K562 (cell line): Measurements from ENCODE around the gene SLC8A2. TPM values are rescaled to one million over a fixed set of nuclear protein-coding genes. Genes with fewer than 3 reads are reported as not detected.

ENCODE experiments used
- ATAC-seq: fragments of 200-7000 bp; cut with Tn5 transposase; 3 replicates; pipeline ENCODE4 v1.9.1; 2020; ENCODE audit warnings: moderate library complexity
- BruUV-seq: library from RNA; stranded (reverse); fragments of 400-500 nt; replicated peaks from 2 replicates; lab custom pipeline; 2021; lab: Mats Ljungman, UMichigan
- CTCF ChIA-PET: fragments of 300-600 bp; formaldehyde crosslinking; extraction: SDS; loops from one replicate; lab custom pipeline; 2021; ENCODE audit warnings: low intra/inter-chr PET ratio; lab: Yijun Ruan, JAX
- POLR2A ChIA-PET: fragments of 300-600, 350-650 bp; sonication (Branson Sonifier 250); formaldehyde crosslinking; extraction: SDS; loops from one replicate; lab custom pipeline; 2021; ENCODE audit warnings: antibody characterized with exemption, inconsistent platforms; lab: Yijun Ruan, JAX
- DNase-seq, 4 experiments: peaks; one replicate each; pipeline versions ENCODE4 v3.0.0 to v3.0.0-alpha.2; 2011 to 2018; ENCODE audit warnings: low spot score in 3 of 4, mixed read lengths in 3 of 4; ENCODE audit errors: extremely low read depth in 1 of 4
- FAIRE-seq: peaks from 2 replicates; lab custom pipeline; 2011; peaks lifted over from hg19 to GRCh38; lab: Jason Lieb, UNC
- H2AFZ ChIP-seq: 2 replicates; pipeline ENCODE4 v1.6.0; 2011; ENCODE audit warnings: low read depth, low read length, control low read depth, inconsistent platforms
- H3K27ac ChIP-seq: fragments of 200-600 bp; 3 replicates; pipeline ENCODE4 v1.8.0; 2011; ENCODE audit warnings: low read depth, mild to moderate bottlenecking, control low read depth, inconsistent platforms, low read length, moderate library complexity, mixed read lengths; ENCODE audit errors: extremely low read depth
- H3K27me3 ChIP-seq, 2 experiments: fragments of 300-600 bp in 1 of 2; 2 replicates in 1 of 2; 3 replicates in 1 of 2; pipeline versions ENCODE4 v1.6.0 to v1.8.0; 2011; ENCODE audit warnings: inconsistent platforms in 2 of 2, low read length in 2 of 2, mild to moderate bottlenecking in 1 of 2, mixed read lengths in 1 of 2, moderate library complexity in 1 of 2; ENCODE audit not compliant: control insufficient read depth in 2 of 2, insufficient read depth in 2 of 2
- H3K36me3 ChIP-seq: fragments of 300-600 bp; 3 replicates; pipeline ENCODE4 v1.8.0; 2011; ENCODE audit warnings: mild to moderate bottlenecking, low read length, inconsistent platforms; ENCODE audit not compliant: control insufficient read depth, insufficient read depth
- H3K4me1 ChIP-seq, 2 experiments: fragments of 200-600 bp in 1 of 2; replicated peaks in 1 of 2; 2 replicates in 1 of 2; 3 replicates in 1 of 2; pipeline versions ENCODE4 v1.5.1 to v1.8.0; 2011; ENCODE audit warnings: inconsistent platforms in 2 of 2, low read length in 2 of 2, mild to moderate bottlenecking in 1 of 2, mixed read lengths in 1 of 2, moderate library complexity in 1 of 2; ENCODE audit not compliant: control insufficient read depth in 2 of 2, insufficient read depth in 2 of 2
- H3K4me2 ChIP-seq: 2 replicates; pipeline ENCODE4 v1.6.1; 2011; ENCODE audit warnings: low read length, control low read depth, inconsistent platforms, mixed read lengths; ENCODE audit not compliant: insufficient read depth
- H3K4me3 ChIP-seq: fragments of 200-600 bp; sonication (generic), shearing (Covaris generic); 2 replicates; pipeline ENCODE4 v1.5.1; 2016; ENCODE audit warnings: control low read depth, inconsistent platforms
- H3K79me2 ChIP-seq: fragments of 200-600 bp; 3 replicates; pipeline ENCODE4 v1.8.0; 2011; ENCODE audit warnings: low read length, inconsistent platforms; ENCODE audit not compliant: control insufficient read depth, insufficient read depth
- H3K9ac ChIP-seq, 2 experiments: 2 replicates each; pipeline versions ENCODE4 v1.6.0 to v1.6.1; 2011; ENCODE audit warnings: low read depth in 2 of 2, low read length in 2 of 2, control low read depth in 1 of 2, inconsistent platforms in 1 of 2, mild to moderate bottlenecking in 1 of 2, mixed read lengths in 1 of 2; ENCODE audit not compliant: insufficient read depth in 1 of 2
- H3K9me1 ChIP-seq: one replicate; pipeline ENCODE4 v1.6.0; 2011; ENCODE audit warnings: inconsistent platforms, mild to moderate bottlenecking, low read length, moderate library complexity; ENCODE audit not compliant: control insufficient read depth, insufficient read depth
- H3K9me3 ChIP-seq: replicated peaks from 2 replicates; pipeline ENCODE4 v1.5.1; 2011; ENCODE audit warnings: low read depth, low read length, inconsistent platforms; ENCODE audit not compliant: control insufficient read depth, insufficient read depth
- H4K20me1 ChIP-seq: replicated peaks from 2 replicates; pipeline ENCODE4 v1.6.1; 2011; ENCODE audit warnings: low read length, inconsistent platforms, mixed read lengths; ENCODE audit not compliant: control insufficient read depth, insufficient read depth
- C11orf30 ChIP-seq: fragments of 450-650 bp; IDR thresholded peaks from 2 replicates; pipeline ENCODE4 v1.6.1; 2016; ENCODE audit warnings: low read depth, mild to moderate bottlenecking
- CBFB ChIP-seq: sonication (generic); formaldehyde crosslinking; IDR thresholded peaks from 2 replicates; pipeline ENCODE4 v1.4.0; 2020; ENCODE audit warnings: mild to moderate bottlenecking, missing genetic modification reagents
- DPF2 ChIP-seq: fragments of 450-650 bp; IDR thresholded peaks from 2 replicates; pipeline ENCODE4 v1.6.1; 2016
- ETV6 ChIP-seq, 3 experiments: fragments of 150-350 bp in 1 of 3; sonication (generic) in 1 of 3; formaldehyde crosslinking in 1 of 3; IDR thresholded peaks; 2 replicates each; pipeline versions ENCODE4 v1.6.1 to v1.8.0; 2014 to 2022; ENCODE audit warnings: borderline replicate concordance in 2 of 3, low read depth in 2 of 3, antibody characterized with exemption in 1 of 3, low read length in 1 of 3, mild to moderate bottlenecking in 1 of 3, missing genetic modification reagents in 1 of 3
- GATAD2A ChIP-seq: fragments of 450-650 bp; IDR thresholded peaks from 2 replicates; pipeline ENCODE4 v1.6.1; 2017
- KDM5B ChIP-seq: fragments of 200-600 bp; sonication (generic); IDR thresholded peaks from 2 replicates; pipeline ENCODE4 v1.6.1; 2012; ENCODE audit warnings: low read depth, mild to moderate bottlenecking, moderate library complexity, low read length, control low read depth, inconsistent platforms; ENCODE audit not compliant: insufficient replicate concordance
- MAFF ChIP-seq: IDR thresholded peaks from 2 replicates; pipeline ENCODE4 v1.6.1; 2012; ENCODE audit warnings: low read length, improper control_type of control experiment
- MAFG ChIP-seq: fragments of 450-650 bp; conservative IDR thresholded peaks from 2 replicates; pipeline ENCODE4 v1.6.1; 2016; ENCODE audit warnings: missing genetic modification characterization, missing compliant biosample characterization
- MAFK ChIP-seq: IDR thresholded peaks from 2 replicates; pipeline ENCODE4 v1.6.1; 2011; ENCODE audit warnings: low read length, improper control_type of control experiment
- MED1 ChIP-seq: sonication (generic); formaldehyde crosslinking; IDR thresholded peaks from 2 replicates; pipeline ENCODE4 v1.8.1; 2023; ENCODE audit warnings: missing genetic modification reagents, borderline replicate concordance
- MEF2D ChIP-seq: conservative IDR thresholded peaks from 2 replicates; pipeline ENCODE4 v1.6.1; 2016; ENCODE audit warnings: low read depth, missing genetic modification characterization, missing compliant biosample characterization
- TFAM ChIP-seq: fragments of 250-450 bp; sonication (Bioruptor Pico); conservative IDR thresholded peaks from 2 replicates; pipeline ENCODE4 v1.5.0; 2021; ENCODE audit warnings: mild to moderate bottlenecking, moderate library complexity
- ZBED1 ChIP-seq: IDR thresholded peaks from 2 replicates; pipeline ENCODE4 v1.6.1; 2014
- ZNF316 ChIP-seq: fragments of 450-650 bp; IDR thresholded peaks from 2 replicates; pipeline ENCODE4 v1.6.1; 2016
- in situ Hi-C: fragments of 300-500 bp; cut with MboI; formaldehyde crosslinking; loops from 4 replicates; pipeline ENCODE4 v1.15.0; 2018; ENCODE audit warnings: inconsistent platforms, mixed read lengths
- intact Hi-C: fragments of 100-400 bp; cut with micrococcal nuclease; formaldehyde crosslinking; loops from 2 replicates; pipeline ENCODE4 v1.14.2; 2022
- polyA plus RNA-seq, 8 experiments: library from polyadenylated mRNA; depleted of rRNA in 4 of 8; stranded (reverse) in 5 of 8; unstranded in 3 of 8; fragments of >200 nt; fragmentation: Nextera tagmentation in 2 of 8; fragmentation: Illumina TruSeq in 1 of 8; extraction: Ambion mirVana in 2 of 8; extraction: Trizol in 1 of 8; gene quantifications; 2 replicates each; pipeline versions ENCODE4 v1.2.1 to v1.2.3, GENCODE V29; 2011 to 2014; ENCODE audit warnings: inconsistent platforms in 1 of 8, missing spikeins in 1 of 8
- total RNA-seq, 7 experiments: library from RNA; depleted of rRNA in 6 of 7; stranded (reverse); fragments of >200 nt in 6 of 7; fragmentation: Illumina TruSeq in 2 of 7; extraction: Trizol in 2 of 7; gene quantifications; 2 replicates each; pipeline versions ENCODE4 v1.2.1 to v1.2.3, GENCODE V29; 2011 to 2021; ENCODE audit warnings: low replicate concordance in 1 of 7

Gene SLC8A2
- total and polyA plus RNA-seq, 9 of the 15 experiments (the other 6 are each of a cell fraction or from before 2014, with no cell fraction given): 0.07 to 0.66 (median 0.24) TPM; not detected in 3

GRCh38 chr19:47432499-47432898, 39.2 kb downstream of the SLC8A2 start:
- H3K27ac ChIP-seq: no peak overlapping the region
- H3K4me1 ChIP-seq: peaks cover 8 to 33% of the 10 kb centered on the region in 2 experiments; a peak in 3 of 5 replicates
- ChIA-PET POLR2A (interaction anchor here (0.7 to 1.6 kb wide), 5 partner anchors 14 to 276 kb away, joined by 3 to 6 read pairs (median 3); no protein-coding TSS in a partner anchor), CTCF (no interaction called here)
- no peak overlapping the region for H3K4me3 ChIP-seq
- H3K79me2 ChIP-seq: no peaks in the 10 kb centered on the region
- no peak overlapping the region for H3K4me2 ChIP-seq
- intact Hi-C loops: no loop called here
- H4K20me1 ChIP-seq: peaks cover 15% of the 10 kb centered on the region; the same call in 1 of the 2 replicates
- no peak for ATAC-seq
- H2AFZ ChIP-seq: no peak overlapping the region
- no peaks in the 10 kb centered on the region for H3K9me1 ChIP-seq
- no peak for TF ChIP-seq MEF2D (tag)
- TF ChIP-seq KDM5B: no peak
- TF ChIP-seq MAFF: peak; percentile 36; the same call in 1 of the 2 replicates
- no peak for TF ChIP-seq TFAM (CRISPR knock-in tag)
- TF ChIP-seq ZBED1: no peak
- no peak for TF ChIP-seq DPF2
- 0 out of 2 replicates have a peak, but pooled peaks have one; percentile 15 for TF ChIP-seq MAFK
- no peak for TF ChIP-seq GATAD2A
- peak; percentile 72 for TF ChIP-seq ZNF316
- 0 out of 2 replicates have a peak, but pooled peaks have one; percentile 5 for TF ChIP-seq MAFG (tag)
- peak; percentile 61; the same call in 1 of the 2 replicates for TF ChIP-seq C11orf30
- no peak for TF ChIP-seq ETV6 (IDR thresholded peaks at IDR 0.05; ENCODE audit: borderline replicate concordance in 1 of 2, low read depth in 2 of 2, low read length in 1 of 2)
- TF ChIP-seq ETV6 (CRISPR knock-in tag; IDR thresholded peaks at IDR 0.05; ENCODE audit: borderline replicate concordance): no peak
- TF ChIP-seq CBFB (CRISPR knock-in tag): no peak
- no peak for TF ChIP-seq MED1
- no peak for DNase-seq
- FAIRE-seq: no peak
- H3K27me3 ChIP-seq: peaks cover 0 to 13% of the 10 kb centered on the region in 2 experiments; a peak in 1 of 5 replicates
- H3K9ac ChIP-seq: no peak overlapping the region
- H3K36me3 ChIP-seq: no peaks in the 10 kb centered on the region
- BruUV-seq: no TSS peak
- no peaks in the 10 kb centered on the region for H3K9me3 ChIP-seq
- in situ Hi-C loops: no loop called here
